GM12892 (cell line): Measurements from ENCODE around the gene CGB1.

ENCODE experiments used
- POLR2A ChIP-seq: IDR thresholded peaks from 2 replicates; pipeline ENCODE4 v1.6.1; 2011; ENCODE audit warnings: low read depth, low read length, control low read depth
- POLR2AphosphoS5 ChIP-seq: IDR thresholded peaks from 2 replicates; pipeline ENCODE4 v1.6.1; 2011; ENCODE audit warnings: low read depth, low read length, control low read depth
- TAF1 ChIP-seq: IDR thresholded peaks from 2 replicates; pipeline ENCODE4 v1.6.1; 2011; ENCODE audit warnings: low read depth, mild to moderate bottlenecking, control low read depth, low read length, borderline replicate concordance

DNA sequence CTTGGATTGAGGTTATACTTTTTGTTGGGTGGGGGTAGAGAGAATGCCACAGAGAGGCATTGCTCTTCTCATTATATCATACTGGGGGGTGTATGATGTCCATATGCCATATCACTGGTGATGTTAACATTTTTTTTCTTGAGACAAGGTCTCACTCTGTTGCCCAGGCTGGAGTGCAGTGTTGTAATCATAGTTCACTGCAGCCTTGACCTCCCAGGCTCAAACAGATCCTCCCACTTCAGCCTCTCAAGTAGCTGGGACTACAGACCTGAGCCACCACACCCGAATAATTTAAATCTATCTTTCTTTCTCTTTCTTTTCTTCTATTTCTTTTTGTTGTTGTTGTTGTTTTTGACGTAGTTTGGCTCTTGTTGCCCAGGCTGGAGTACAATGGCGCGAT, 43.7 kb upstream of the CGB1 start:
- no peak for TF ChIP-seq POLR2AphosphoS5
- no peak for TF ChIP-seq POLR2A
- no peak for TF ChIP-seq TAF1
